A673 (cell line): Measurements from ENCODE around the gene LRRC8B. TPM values are rescaled to one million over a fixed set of nuclear protein-coding genes. Genes with fewer than 3 reads are reported as not detected.

Experiments used
- BruUV-seq: library from RNA; stranded (reverse); fragments of 400-500 nt; replicated peaks from 2 replicates; lab custom pipeline; 2021; lab: Mats Ljungman, UMichigan
- CTCF ChIA-PET: fragments of 300-600 bp; sonication (Branson Sonifier 250); formaldehyde crosslinking; loops from one replicate; lab custom pipeline; 2022; ENCODE audit warnings: antibody characterized with exemption; lab: Charles Lee
- POLR2A ChIA-PET: fragments of 300-600 bp; sonication (Branson Sonifier 250); formaldehyde crosslinking; loops from one replicate; lab custom pipeline; 2022; ENCODE audit warnings: antibody characterized with exemption; ENCODE audit not compliant: low non-redundant PET; lab: Charles Lee
- DNase-seq: peaks from one replicate; pipeline ENCODE4 v3.0.0-alpha.2; 2015; ENCODE audit warnings: low spot score
- H3K27ac ChIP-seq: fragments of 200-600 bp; sonication (generic); 2 replicates; pipeline ENCODE4 v1.5.1; 2016; ENCODE audit warnings: mixed run types, low read depth, mild to moderate bottlenecking, mixed read lengths, antibody characterized with exemption, low read length; ENCODE audit not compliant: poor library complexity, severe bottlenecking
- H3K27me3 ChIP-seq: fragments of 200-600 bp; sonication (generic); replicated peaks from 2 replicates; pipeline ENCODE4 v1.6.1; 2017; ENCODE audit warnings: mixed run types, low read depth, mild to moderate bottlenecking, mixed read lengths, antibody characterized with exemption, low read length; ENCODE audit not compliant: insufficient read depth, poor library complexity
- H3K36me3 ChIP-seq: fragments of 200-600 bp; sonication (generic); 2 replicates; pipeline ENCODE4 v1.6.1; 2016; ENCODE audit warnings: mixed run types, mild to moderate bottlenecking, mixed read lengths, antibody characterized with exemption, low read length; ENCODE audit not compliant: insufficient read depth, poor library complexity, severe bottlenecking
- H3K4me1 ChIP-seq: fragments of 200-600 bp; sonication (generic); 2 replicates; pipeline ENCODE4 v1.6.1; 2017; ENCODE audit warnings: mixed run types, mild to moderate bottlenecking, mixed read lengths, antibody characterized with exemption, low read length; ENCODE audit not compliant: insufficient read depth, poor library complexity, severe bottlenecking
- H3K4me3 ChIP-seq: fragments of 200-600 bp; sonication (generic); 2 replicates; pipeline ENCODE4 v1.5.1; 2016; ENCODE audit warnings: low read depth, mixed run types, mild to moderate bottlenecking, mixed read lengths, low read length; ENCODE audit not compliant: poor library complexity, severe bottlenecking
- H3K9me3 ChIP-seq: fragments of 200-600 bp; sonication (generic); 2 replicates; pipeline ENCODE4 v1.6.1; 2016; ENCODE audit warnings: mixed run types, low read depth, mild to moderate bottlenecking, mixed read lengths, antibody characterized with exemption, low read length; ENCODE audit not compliant: poor library complexity, severe bottlenecking
- CTCF ChIP-seq: fragments of 300-800, 200-600 bp; sonication (generic); conservative IDR thresholded peaks from 2 replicates; pipeline ENCODE4 v1.5.1; 2017; ENCODE audit warnings: low read depth, mild to moderate bottlenecking, antibody characterized with exemption, low read length, moderate library complexity, mixed read lengths
- EZH2 ChIP-seq: fragments of 200-600 bp; sonication (generic); IDR thresholded peaks from 2 replicates; pipeline ENCODE4 v1.6.1; 2017; ENCODE audit warnings: borderline replicate concordance, low read depth, mild to moderate bottlenecking, mixed read lengths, antibody characterized with exemption, low read length; ENCODE audit not compliant: poor library complexity, severe bottlenecking
- intact Hi-C: fragments of 100-400 bp; cut with micrococcal nuclease; formaldehyde crosslinking; loops from one replicate; pipeline ENCODE4 v1.10.0; 2022; ENCODE audit not compliant: unreplicated experiment
- total RNA-seq: library from RNA; stranded (reverse); gene quantifications from 2 replicates; pipeline ENCODE4 v1.2.3, GENCODE V29; 2021

Gene LRRC8B
- total RNA-seq, 1 experiment from 2014 or later = 18.9 TPM

GRCh38 chr1:89523572-89524368 is 859 bp upstream of the LRRC8B start:
- Histone ChIP-seq H3K27me3 (no peaks in the 10 kb centered on the region), H3K9me3 (no peaks in the 10 kb centered on the region), H3K4me1 (peaks cover 29% of the 10 kb centered on the region), H3K4me3 (peak overlapping the region; percentile 91), H3K36me3 (no peaks in the 10 kb centered on the region), H3K27ac (peak overlapping the region; percentile 84)
- DNase-seq = peak; percentile 72
- BruUV-seq = TSS peak; percentile 69
- ChIA-PET POLR2A (no interaction called here), CTCF (no interaction called here)
- TF ChIP-seq CTCF (no peak), EZH2 (no peak)
- intact Hi-C loops = loop anchor here (5.0 to 10.0 kb wide), 2 partner anchors 239 to 471 kb away; partner anchors contain the start of gene ZNF326

- Histone ChIP-seq H3K4me3 (peak overlapping the region; percentile 91), H3K9me3 (no peaks in the 10 kb centered on the region), H3K27me3 (no peaks in the 10 kb centered on the region), H3K36me3 (no peaks in the 10 kb centered on the region), H3K27ac (peak overlapping the region; percentile 84), H3K4me1 (peaks cover 35% of the 10 kb centered on the region)
- intact Hi-C loops = loop anchor here (10.0 kb wide), 1 partner anchor 469 kb away; the partner anchor contains the start of gene ZNF326
- TF ChIP-seq CTCF (peak; percentile 33; the same call in 1 of the 2 replicates), EZH2 (no peak)
- no TSS peak for BruUV-seq
- ChIA-PET CTCF (no interaction called here), POLR2A (interaction anchor here (0.6 kb wide), 1 partner anchor 1078 kb away, joined by 3 read pairs; no protein-coding TSS in a partner anchor)
- DNase-seq = peak; percentile 76
These were observed 683 bp downstream of the LRRC8B start for GRCh38 chr1:89525169-89525855.

- Histone ChIP-seq H3K4me1 (peaks cover 35% of the 10 kb centered on the region), H3K27ac (no peak overlapping the region), H3K9me3 (no peaks in the 10 kb centered on the region), H3K36me3 (no peaks in the 10 kb centered on the region), H3K4me3 (no peak overlapping the region), H3K27me3 (no peaks in the 10 kb centered on the region)
- no peak for DNase-seq
- POLR2A ChIA-PET = no interaction called here
- CTCF ChIA-PET = no interaction called here
- intact Hi-C loops = loop anchor here (10.0 kb wide), 1 partner anchor 468 kb away; the partner anchor contains the start of gene ZNF326
- no TSS peak for BruUV-seq
- TF ChIP-seq CTCF (no peak), EZH2 (no peak)
These were observed 2.6 kb downstream of the LRRC8B start for GRCh38 chr1:89527256-89527655.
